Measurements from ENCODE around the gene KRT79. TPM values are rescaled to one million over a fixed set of nuclear protein-coding genes. Genes with fewer than 3 reads are reported as not detected.

Gene KRT79
- total RNA-seq, 4 donors from 2014 or later, result 1.8 TPM; not detected in 3

- intact Hi-C loops (cut with DNase I), result no loop called here
- 67 to 96% methylated on average over 1 to 5 of the region's 7 CpGs for WGBS, 2 donors
These were observed 2.9 kb downstream of the KRT79 start for GRCh38 chr12:52831251-52831650.

DNA sequence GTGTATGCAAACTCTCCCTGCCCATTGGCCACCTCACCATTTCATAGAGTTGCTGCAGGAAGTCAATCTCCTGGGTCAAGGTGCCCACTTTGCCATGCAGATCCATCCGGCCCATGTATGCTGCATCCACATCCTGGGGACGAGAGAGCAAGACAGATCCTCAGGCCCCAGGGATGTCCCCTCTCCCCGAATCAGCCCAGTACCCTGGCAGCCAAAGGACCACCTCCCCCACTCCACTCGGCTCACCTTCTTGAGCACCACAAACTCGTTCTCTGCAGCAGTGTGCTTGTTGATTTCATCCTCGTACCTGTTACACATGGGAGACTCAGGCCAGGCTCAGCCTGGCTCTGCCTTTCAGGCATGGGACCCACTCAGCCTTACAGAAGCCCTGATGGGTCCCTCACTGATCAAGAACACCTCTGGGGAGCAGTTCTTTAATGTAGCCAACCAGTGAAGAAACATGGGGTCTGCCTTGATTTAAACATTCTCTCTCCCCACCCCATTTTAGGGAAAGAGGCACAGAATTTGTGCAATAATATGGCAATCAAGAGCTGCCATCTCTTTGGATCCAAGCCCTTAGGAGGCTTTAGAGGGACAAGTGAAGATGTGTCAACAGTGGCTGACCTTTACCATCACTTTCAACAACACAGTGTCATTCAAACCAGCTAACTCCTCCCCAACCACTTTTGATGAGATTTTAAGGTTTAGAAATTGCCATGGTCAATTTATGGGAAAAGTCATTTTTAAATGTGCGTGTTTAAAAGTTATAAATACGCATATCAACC is 3.9 kb downstream of the KRT79 start:
- H3K9me3 ChIP-seq, result no peaks in the 10 kb centered on the region
- H3K36me3 ChIP-seq, result no peaks in the 10 kb centered on the region
- H3K4me3 ChIP-seq, result no peak overlapping the region
- peaks cover 0 to 13% (median 0%) of the 10 kb centered on the region in 4 donors for H3K27me3 ChIP-seq
- no peak for DNase-seq
- intact Hi-C loops (cut with DNase I), result no loop called here
- WGBS, 2 donors, result 79 to 82% methylated on average over 5 to 8 of the region's 8 CpGs
- H3K27ac ChIP-seq, result no peak overlapping the region
- TF ChIP-seq POLR2A (IDR thresholded peaks at IDR 0.05), result no peak
- TF ChIP-seq, protein P1, sequence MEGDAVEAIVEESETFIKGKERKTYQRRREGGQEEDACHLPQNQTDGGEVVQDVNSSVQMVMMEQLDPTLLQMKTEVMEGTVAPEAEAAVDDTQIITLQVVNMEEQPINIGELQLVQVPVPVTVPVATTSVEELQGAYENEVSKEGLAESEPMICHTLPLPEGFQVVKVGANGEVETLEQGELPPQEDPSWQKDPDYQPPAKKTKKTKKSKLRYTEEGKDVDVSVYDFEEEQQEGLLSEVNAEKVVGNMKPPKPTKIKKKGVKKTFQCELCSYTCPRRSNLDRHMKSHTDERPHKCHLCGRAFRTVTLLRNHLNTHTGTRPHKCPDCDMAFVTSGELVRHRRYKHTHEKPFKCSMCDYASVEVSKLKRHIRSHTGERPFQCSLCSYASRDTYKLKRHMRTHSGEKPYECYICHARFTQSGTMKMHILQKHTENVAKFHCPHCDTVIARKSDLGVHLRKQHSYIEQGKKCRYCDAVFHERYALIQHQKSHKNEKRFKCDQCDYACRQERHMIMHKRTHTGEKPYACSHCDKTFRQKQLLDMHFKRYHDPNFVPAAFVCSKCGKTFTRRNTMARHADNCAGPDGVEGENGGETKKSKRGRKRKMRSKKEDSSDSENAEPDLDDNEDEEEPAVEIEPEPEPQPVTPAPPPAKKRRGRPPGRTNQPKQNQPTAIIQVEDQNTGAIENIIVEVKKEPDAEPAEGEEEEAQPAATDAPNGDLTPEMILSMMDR (IDR thresholded peaks at IDR 0.05), result no peak
- no peaks in the 10 kb centered on the region for H3K4me1 ChIP-seq

More at GRCh38 chr12:52831251-52831650, 2.9 kb downstream of the KRT79 start:
- no peak for TF ChIP-seq POLR2A (IDR thresholded peaks at IDR 0.05)
- TF ChIP-seq, protein P1 (IDR thresholded peaks at IDR 0.05), result no peak
- DNase-seq, result no peak
- H3K4me1 ChIP-seq, result no peaks in the 10 kb centered on the region
- no peaks in the 10 kb centered on the region for H3K9me3 ChIP-seq
- H3K4me3 ChIP-seq, result no peak overlapping the region
- H3K36me3 ChIP-seq, result no peaks in the 10 kb centered on the region
- H3K27me3 ChIP-seq, result peaks cover 0 to 18% (median 0%) of the 10 kb centered on the region in 4 donors
- no peak overlapping the region for H3K27ac ChIP-seq

GRCh38 chr12:52828591-52829021 is 5.5 kb downstream of the KRT79 start:
- H3K9me3 ChIP-seq, result no peaks in the 10 kb centered on the region
- no peaks in the 10 kb centered on the region for H3K36me3 ChIP-seq
- H3K27me3 ChIP-seq, result peaks cover 0 to 6% (median 0%) of the 10 kb centered on the region in 4 donors
- WGBS, 2 donors, result 27 to 44% methylated on average over 2 of the region's 2 CpGs
- no peaks in the 10 kb centered on the region for H3K4me1 ChIP-seq
- TF ChIP-seq POLR2A (IDR thresholded peaks at IDR 0.05), result no peak
- TF ChIP-seq, protein P1 (IDR thresholded peaks at IDR 0.05), result no peak
- no peak overlapping the region for H3K27ac ChIP-seq
- intact Hi-C loops (cut with DNase I), result no loop called here
- DNase-seq, result no peak
- H3K4me3 ChIP-seq, result no peak overlapping the region

DNA sequence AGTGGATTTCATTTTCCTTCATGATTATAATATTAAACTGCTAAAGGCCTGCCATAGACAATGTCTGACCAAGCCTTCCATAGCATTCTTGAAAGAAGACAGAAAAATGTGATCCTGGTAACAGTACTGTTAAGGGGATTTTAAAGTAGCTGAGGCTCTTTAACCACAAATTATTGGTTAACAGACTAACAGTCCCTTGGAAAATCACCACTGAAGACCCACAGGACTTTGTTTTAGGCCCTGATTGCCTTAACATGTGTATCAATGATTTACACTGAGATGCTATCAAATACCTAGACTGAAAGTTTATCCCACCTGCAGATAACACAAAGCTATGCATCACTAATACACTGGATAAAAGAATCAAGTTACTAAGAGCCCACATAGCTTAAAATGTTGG is 6.0 kb downstream of the KRT79 start:
- Histone ChIP-seq H3K36me3 (no peaks in the 10 kb centered on the region), H3K27ac (no peak overlapping the region), H3K4me1 (no peaks in the 10 kb centered on the region), H3K4me3 (no peak overlapping the region), H3K9me3 (no peaks in the 10 kb centered on the region), H3K27me3 (peaks cover 0 to 6% (median 0%) of the 10 kb centered on the region in 4 donors)
- intact Hi-C loops (cut with DNase I), result no loop called here
- TF ChIP-seq, protein P1 (IDR thresholded peaks at IDR 0.05), result no peak
- no peak for TF ChIP-seq POLR2A (IDR thresholded peaks at IDR 0.05)
- no peak for DNase-seq

DNA sequence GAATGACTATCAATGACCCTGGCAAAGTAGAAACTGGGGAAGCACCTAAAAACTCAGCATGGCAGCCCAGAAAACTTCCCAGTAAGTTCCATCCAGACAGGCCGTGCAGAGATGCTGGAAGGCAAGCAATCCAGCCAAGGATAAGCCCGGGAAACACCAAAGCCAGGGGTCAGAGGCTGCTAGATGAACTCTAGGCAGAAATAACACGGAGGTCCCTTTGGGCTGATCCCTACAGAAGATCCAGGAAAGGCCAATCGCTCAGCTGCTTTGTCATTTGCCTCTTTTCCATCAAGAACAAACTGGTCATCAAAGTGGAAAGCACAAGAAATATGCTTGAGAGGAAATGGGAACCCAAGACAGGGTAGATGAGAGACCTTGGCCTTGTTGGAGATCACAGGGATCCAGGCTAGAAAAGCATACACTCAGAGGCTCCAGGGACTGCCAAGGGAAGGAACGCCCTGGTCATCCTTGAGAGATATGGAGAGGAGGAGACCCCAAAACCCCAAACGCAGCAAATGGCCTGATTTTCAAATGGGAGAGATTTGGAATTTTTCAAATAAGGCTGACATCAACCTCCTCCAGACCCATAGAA is 6.5 kb downstream of the KRT79 start:
- intact Hi-C loops (cut with DNase I), result no loop called here
- WGBS, 2 donors, result 79 to 88% methylated on average over 6 of the region's 6 CpGs
- no peak for DNase-seq
- Histone ChIP-seq H3K27ac (no peak overlapping the region), H3K9me3 (no peaks in the 10 kb centered on the region), H3K36me3 (no peaks in the 10 kb centered on the region), H3K4me3 (no peak overlapping the region), H3K4me1 (peaks cover 0 to 4% (median 0%) of the 10 kb centered on the region in 3 donors), H3K27me3 (peaks cover 0 to 6% (median 0%) of the 10 kb centered on the region in 4 donors)
- TF ChIP-seq, protein P1 (IDR thresholded peaks at IDR 0.05), result no peak
- no peak for TF ChIP-seq POLR2A (IDR thresholded peaks at IDR 0.05)
